Measurements from ENCODE around the gene HILPDA. TPM values are rescaled to one million over a fixed set of nuclear protein-coding genes. Genes with fewer than 3 reads are reported as not detected.

Gene HILPDA
- total and polyA plus RNA-seq, 8 donors, result 2.0 to 7.4 (median 4.9) TPM

GRCh38 chr7:128431221-128431620 is 24.5 kb upstream of the HILPDA start:
- Histone ChIP-seq H3K27ac (no peak overlapping the region), H3K9me3 (no peaks in the 10 kb centered on the region), H3K36me3 (no peaks in the 10 kb centered on the region), H3K4me1 (no peaks in the 10 kb centered on the region), H3K4me3 (no peak overlapping the region), H3K27me3 (no peaks in the 10 kb centered on the region)
- intact Hi-C loops (cut with DNase I), result no loop called here
- FAIRE-seq (no peak), ATAC-seq (peak in 2 of 4 donors; percentile 20 to 21), DNase-seq (no peak)
- WGBS, 2 donors, result 61 to 64% methylated on average over 6 of the region's 6 CpGs
- TF ChIP-seq, protein P1, sequence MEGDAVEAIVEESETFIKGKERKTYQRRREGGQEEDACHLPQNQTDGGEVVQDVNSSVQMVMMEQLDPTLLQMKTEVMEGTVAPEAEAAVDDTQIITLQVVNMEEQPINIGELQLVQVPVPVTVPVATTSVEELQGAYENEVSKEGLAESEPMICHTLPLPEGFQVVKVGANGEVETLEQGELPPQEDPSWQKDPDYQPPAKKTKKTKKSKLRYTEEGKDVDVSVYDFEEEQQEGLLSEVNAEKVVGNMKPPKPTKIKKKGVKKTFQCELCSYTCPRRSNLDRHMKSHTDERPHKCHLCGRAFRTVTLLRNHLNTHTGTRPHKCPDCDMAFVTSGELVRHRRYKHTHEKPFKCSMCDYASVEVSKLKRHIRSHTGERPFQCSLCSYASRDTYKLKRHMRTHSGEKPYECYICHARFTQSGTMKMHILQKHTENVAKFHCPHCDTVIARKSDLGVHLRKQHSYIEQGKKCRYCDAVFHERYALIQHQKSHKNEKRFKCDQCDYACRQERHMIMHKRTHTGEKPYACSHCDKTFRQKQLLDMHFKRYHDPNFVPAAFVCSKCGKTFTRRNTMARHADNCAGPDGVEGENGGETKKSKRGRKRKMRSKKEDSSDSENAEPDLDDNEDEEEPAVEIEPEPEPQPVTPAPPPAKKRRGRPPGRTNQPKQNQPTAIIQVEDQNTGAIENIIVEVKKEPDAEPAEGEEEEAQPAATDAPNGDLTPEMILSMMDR (IDR thresholded peaks at IDR 0.05), result no peak

- 70 to 73% methylated on average over 2 of the region's 2 CpGs for WGBS, 2 donors
- no peak overlapping the region for H3K4me3 ChIP-seq
- no peaks in the 10 kb centered on the region for H3K9me3 ChIP-seq
- H3K27ac ChIP-seq, result no peak overlapping the region
- TF ChIP-seq, protein P1 (IDR thresholded peaks at IDR 0.05), result no peak
- no peaks in the 10 kb centered on the region for H3K4me1 ChIP-seq
- ATAC-seq, result no peak
- DNase-seq, result no peak
- intact Hi-C loops (cut with DNase I), result no loop called here
- FAIRE-seq, result no peak
- H3K36me3 ChIP-seq, result no peaks in the 10 kb centered on the region
- H3K27me3 ChIP-seq, result no peaks in the 10 kb centered on the region
Measured at GRCh38 chr7:128431754-128432153, 23.9 kb upstream of the HILPDA start.

DNA sequence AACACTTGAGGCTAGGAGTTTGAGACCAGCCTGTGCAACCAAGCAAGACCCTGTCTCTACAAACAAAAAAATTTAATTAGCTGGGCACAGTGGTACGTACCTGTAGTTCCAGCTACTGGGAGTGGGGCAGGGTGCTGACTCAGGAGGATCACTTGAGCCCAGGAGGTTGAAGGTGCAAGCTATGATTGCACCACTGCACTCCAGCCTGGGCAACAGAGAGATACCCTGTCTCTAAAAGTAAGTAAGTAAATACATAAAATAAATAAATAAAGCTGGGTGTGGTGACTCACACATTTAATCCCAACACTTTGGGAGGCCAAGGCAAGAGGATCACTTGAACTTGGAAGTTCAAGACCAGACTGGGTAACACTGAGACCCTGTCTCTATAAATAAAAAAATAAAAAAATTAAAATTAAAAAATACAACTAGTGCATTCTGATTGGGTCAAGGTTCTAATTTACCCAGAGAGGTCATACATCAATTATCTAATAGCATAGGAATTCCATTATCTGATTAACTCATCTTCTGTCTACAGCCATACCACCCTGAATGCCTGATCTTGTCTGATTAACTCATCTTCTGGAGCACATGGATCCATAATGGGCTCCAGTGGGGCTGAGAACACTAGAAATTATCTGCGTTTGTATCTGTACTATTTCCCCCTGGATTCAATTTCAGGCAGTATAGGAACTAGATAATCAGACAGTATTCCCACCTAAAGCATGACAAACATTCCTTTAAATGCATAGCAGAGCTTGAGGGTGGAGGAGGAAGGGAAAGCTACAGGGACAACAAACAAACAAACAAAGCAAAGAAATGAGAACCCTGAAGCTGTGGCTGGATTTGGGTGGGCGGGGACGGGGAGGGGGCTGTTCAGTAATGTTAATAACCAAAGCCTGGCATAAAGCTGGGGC is 21.0 kb upstream of the HILPDA start:
- Histone ChIP-seq H3K27ac (no peak overlapping the region), H3K9me3 (no peaks in the 10 kb centered on the region), H3K27me3 (no peaks in the 10 kb centered on the region), H3K4me1 (no peaks in the 10 kb centered on the region), H3K4me3 (no peak overlapping the region), H3K36me3 (no peaks in the 10 kb centered on the region)
- TF ChIP-seq, protein P1 (IDR thresholded peaks at IDR 0.05), result no peak
- ATAC-seq (no peak), FAIRE-seq (no peak), DNase-seq (no peak)
- intact Hi-C loops (cut with DNase I), result no loop called here
- WGBS, 2 donors, result 74 to 76% methylated on average over 4 of the region's 4 CpGs

DNA sequence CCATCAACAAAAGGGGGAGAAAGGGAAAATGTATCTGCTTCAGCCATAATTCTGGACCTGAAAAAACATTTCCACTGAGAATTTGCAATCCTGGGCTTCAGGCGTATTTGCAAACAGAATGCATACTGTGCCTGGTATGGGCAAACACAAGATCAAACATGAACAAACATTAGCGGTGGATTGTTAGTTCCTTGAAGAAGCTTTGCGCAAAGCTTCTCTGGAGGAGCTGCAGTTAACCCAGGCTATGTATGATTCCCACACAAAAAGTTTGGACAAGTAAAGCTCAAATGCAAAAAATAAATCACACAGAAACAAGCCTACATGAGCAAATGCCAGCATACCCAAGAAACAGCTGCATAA is 20.4 kb upstream of the HILPDA start:
- Histone ChIP-seq H3K27me3 (no peaks in the 10 kb centered on the region), H3K4me1 (no peaks in the 10 kb centered on the region), H3K36me3 (no peaks in the 10 kb centered on the region), H3K9me3 (no peaks in the 10 kb centered on the region), H3K27ac (no peak overlapping the region), H3K4me3 (no peak overlapping the region)
- no peak for DNase-seq
- 35 to 57% methylated on average over 3 of the region's 3 CpGs for WGBS, 2 donors
- no peak for FAIRE-seq
- TF ChIP-seq, protein P1 (IDR thresholded peaks at IDR 0.05), result no peak
- peak in 2 of 4 donors; percentile 60 to 66 for ATAC-seq
- intact Hi-C loops (cut with DNase I), result no loop called here

Data from pancreas (tissue), 10 donors.